GM19463 (cell line): ENCODE results near the gene PTPRN2.
"Not testable (repeated sequence)": the region's sequence is repeated elsewhere in the genome, so short reads cannot be mapped to it uniquely, and the experiment has no call there.

Experiments
- ATAC-seq: cut with Tn5 transposase; IDR thresholded peaks from one replicate; pipeline ENCODE4 v1.9.1; 2021; ENCODE audit warnings: mild to moderate bottlenecking, moderate library complexity; ENCODE audit not compliant: unreplicated experiment

PTPRN2 gene

DNA sequence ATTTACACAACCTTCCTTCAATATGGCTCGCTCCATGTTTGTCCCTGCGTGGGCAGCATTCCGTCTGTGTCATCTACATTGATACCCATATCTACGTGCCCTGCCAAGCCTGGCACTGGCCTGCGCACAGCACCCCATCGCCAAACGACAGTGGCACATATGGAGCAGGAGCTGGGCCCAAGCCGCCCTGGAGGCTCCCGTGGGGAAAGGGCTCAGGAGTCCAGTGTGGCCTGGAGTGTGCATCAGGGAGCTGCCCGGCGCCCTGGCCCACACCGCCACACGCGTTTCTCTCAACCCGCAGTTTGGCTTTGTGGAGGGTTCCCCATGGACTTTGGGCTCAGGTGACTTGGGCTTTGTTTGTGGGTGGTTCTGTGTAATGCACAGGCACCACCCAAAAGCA is 273.2 kb downstream of the PTPRN2 start:
- no peak for ATAC-seq

DNA sequence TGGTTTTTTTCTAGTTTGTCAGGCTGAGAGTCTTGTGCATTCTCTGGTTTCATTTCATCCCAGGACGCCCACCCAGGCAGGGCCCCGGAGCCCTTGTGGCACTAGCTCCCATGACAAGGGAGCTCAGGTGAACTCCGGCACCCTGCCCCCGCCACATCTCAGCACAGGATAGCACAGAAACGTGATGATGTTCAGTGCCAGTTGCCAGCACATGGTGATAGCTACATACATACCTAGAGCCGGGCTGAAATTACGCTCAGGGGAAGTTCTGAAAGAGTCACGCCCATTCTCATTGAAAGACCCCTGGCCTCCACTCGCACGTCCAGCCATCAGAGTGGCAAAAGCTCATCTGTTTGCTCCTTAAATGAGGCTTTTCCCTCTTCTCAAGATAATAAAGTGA is 273.7 kb downstream of the PTPRN2 start:
- ATAC-seq = no peak

DNA sequence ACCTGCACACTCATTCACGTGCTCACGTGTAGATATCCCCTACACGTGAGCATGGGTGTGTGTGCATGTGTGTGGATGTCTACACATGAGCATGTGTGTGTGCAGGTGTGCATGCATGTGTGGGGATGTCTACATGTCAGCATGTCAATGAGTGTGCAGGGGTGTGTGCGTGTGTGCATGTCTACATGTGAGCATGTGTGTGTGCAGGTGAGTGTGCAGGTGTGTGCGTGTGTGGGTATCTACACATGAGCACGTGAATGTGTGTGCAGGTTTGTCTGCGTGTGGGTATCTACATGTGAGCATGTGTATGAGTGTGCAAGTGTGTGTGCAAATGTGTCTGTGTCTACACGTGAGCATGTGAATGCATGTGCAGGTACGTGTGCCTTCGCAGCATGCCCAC is 274.8 kb downstream of the PTPRN2 start:
- no peak for ATAC-seq

DNA sequence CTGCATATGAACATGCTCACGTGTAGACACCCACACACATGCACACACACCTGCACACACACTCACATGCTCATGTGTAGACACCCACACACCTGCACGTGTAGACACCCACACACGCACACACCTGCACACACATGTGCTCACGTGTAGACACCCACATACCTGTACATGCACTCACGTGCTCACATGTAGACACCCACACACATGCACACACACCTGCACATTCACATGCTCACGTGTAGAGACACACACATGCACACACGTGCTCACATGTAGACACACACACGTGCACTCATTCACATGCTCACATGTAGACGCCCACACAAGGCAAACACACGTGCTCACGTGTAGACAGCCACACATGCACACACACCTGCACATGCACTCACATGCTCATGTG is 275.8 kb downstream of the PTPRN2 start:
- no peak for ATAC-seq

GRCh38 chr7:158310924-158311666 is 276.5 kb downstream of the PTPRN2 start:
- ATAC-seq = no peak

- ATAC-seq = no peak
Measured at GRCh38 chr7:158309868-158310763, 277.5 kb downstream of the PTPRN2 start.

- ATAC-seq = no peak
Measured at GRCh38 chr7:158308001-158308400, 279.6 kb downstream of the PTPRN2 start.

GRCh38 chr7:158304072-158304471 is 283.6 kb downstream of the PTPRN2 start:
- ATAC-seq = not testable (repeated sequence)

DNA sequence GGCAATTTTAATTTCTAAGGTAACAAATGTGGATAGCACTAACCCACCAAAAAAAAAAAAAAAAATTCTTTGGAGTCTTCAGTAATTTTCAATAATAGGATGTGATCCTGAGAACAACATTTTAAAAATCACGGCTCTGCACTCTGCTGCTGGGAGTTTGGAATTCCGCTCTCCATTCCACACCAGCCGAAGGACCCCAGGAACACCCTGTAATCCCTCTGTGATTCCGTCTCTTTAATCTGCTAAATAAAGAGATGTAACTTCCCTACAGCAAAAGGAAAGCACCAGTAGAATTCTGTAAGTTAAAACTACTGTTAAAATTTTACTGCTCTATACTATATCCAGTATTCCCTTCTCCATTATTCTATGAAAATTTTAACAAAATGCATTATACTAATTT is 284.5 kb downstream of the PTPRN2 start:
- ATAC-seq = no peak

GRCh38 chr7:158302274-158303070 is 285.2 kb downstream of the PTPRN2 start:
- no peak for ATAC-seq

DNA sequence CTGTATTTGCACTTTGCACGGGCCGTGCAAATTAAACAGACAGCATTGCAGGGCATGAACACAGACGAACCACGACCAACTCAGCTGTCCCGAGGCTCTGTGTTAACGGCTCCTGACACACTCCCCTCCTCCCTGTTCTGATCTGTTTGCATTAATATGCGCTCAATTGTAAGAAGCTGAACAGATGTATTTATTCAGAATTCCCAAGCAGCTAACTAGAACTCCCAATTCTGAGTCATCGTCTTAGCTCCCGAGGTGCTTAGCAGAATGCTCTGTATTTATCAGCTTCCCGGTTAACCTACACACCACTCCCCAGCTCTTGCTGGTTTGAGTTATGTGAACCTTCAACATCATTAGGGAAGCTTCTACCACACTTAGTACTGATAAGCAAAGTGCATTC is 286.4 kb downstream of the PTPRN2 start:
- no peak for ATAC-seq

- ATAC-seq = no peak
Measured at GRCh38 chr7:158300427-158300826, 287.2 kb downstream of the PTPRN2 start.

- no peak for ATAC-seq
Measured at GRCh38 chr7:158299607-158300006, 288.0 kb downstream of the PTPRN2 start.

DNA sequence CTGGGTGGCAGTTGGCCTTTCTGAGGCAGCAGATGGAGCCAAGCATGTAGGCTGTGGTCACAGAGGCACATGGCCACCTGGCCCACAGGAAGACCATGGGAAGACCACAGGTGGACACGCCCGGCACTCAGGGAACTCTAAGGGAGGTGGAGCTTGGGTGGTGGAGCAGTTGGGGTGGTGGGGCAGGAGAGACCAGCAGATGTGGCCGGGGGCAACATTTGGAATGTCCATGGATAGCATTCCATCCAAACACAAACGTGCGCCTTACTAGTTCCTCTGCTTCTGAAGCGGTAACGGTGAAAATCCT is 290.9 kb downstream of the PTPRN2 start:
- ATAC-seq = no peak

- no peak for ATAC-seq
Measured at GRCh38 chr7:158295966-158296797, 291.4 kb downstream of the PTPRN2 start.

- ATAC-seq = not testable (repeated sequence)
Measured at GRCh38 chr7:158294468-158295215, 293.0 kb downstream of the PTPRN2 start.

DNA sequence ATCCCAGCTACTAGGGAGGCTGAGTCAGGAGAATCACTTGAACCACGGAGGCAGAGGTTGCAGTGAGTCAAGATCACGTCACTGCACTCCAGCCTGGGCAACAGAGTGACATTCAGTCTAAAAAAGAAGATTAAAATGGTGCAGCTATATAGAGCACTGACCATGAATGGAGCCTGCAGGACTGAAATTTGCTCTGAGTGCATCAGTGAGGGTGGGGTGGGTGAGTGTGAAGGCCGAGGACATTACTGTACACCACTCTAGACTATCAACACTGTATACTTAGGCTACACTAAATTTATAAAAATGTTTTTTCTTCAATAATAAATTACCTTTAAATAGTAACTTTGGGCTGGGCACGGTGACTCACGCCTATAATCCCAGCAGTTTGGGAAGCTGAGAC is 294.7 kb downstream of the PTPRN2 start:
- ATAC-seq = no peak

DNA sequence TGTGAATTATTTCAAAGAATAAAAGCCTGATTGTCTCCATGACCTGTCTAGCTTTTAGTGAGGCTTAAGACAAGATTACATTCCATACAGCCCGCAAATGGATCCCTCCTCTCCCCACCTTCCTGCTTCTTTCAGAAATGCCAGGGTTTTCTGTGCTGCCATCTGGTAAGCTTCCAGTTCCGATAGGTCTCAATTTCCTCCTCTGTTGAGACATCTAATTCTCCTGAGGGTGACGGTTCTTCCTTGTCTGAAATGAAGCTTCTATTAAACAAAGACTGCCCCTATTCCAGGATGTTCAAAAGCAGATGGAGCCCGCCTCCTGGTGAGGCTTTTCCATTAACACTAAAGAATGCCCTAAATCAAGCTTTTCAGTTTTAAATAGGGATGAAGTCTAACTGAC is 295.6 kb downstream of the PTPRN2 start:
- ATAC-seq = no peak

DNA sequence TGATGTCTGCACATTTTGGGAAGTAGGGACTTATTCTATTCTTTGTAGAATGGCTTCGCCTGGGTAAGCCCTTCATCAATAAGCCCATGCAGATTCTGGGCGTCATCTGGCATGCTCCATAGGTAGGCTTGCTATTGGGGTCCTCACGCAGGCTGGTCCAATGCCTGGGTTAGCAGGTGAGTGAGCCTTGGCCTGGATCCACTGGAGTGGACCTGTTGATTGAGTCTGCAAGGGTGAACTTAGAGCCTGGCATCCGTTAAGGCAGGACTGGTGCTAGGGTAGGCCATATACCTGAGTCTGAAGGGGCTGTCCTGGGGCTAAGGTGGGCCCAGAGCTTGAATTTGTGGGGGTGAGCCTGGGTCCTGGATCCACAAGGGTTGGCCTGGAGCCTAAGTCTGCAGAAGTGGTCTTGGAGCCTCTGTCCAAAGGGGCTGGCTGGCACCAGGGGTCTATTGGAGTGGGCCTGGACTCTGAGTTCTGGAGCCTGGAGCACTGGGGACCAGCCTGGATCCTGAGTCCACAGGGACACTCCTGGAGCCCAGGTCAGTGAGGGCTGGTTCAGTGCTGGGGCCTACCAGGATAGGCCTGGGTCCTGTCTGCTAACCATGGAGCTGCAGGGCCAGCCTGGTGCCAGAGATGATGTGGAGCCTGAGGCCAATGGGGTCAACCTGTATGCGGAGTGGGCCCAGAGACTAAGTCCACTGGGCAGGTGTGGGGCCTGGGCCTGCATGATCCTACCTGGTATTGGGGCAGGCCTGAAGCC is 297.7 kb downstream of the PTPRN2 start:
- no peak for ATAC-seq
